Aorta (tissue), 5 donors: ENCODE measurements around the gene PAGE1. TPM values are rescaled to one million over a fixed set of nuclear protein-coding genes. Genes with fewer than 3 reads are reported as not detected.

ENCODE experiments used
- ATAC-seq: fragments of 200-7000 bp; cut with Tn5 transposase; one replicate; pipeline ENCODE4 v1.9.1; 2022; ENCODE audit warnings: moderate library complexity; ENCODE audit not compliant: low FRiP score
- DNase-seq, 2 donors: peaks; one replicate each; pipeline ENCODE4 v3.0.0-alpha.2; 2020
- H3K27ac ChIP-seq, 2 donors: one replicate each; pipeline ENCODE4 v1.5.1; 2013; ENCODE audit warnings: low read length in 2 of 2, mild to moderate bottlenecking in 2 of 2, moderate library complexity in 2 of 2, control low read depth in 1 of 2, inconsistent platforms in 1 of 2, low read depth in 1 of 2
- H3K27me3 ChIP-seq, 2 donors: one replicate each; pipeline ENCODE4 v1.6.1; 2013; ENCODE audit warnings: control low read depth in 1 of 2, low read length in 1 of 2, mild to moderate bottlenecking in 1 of 2, moderate library complexity in 1 of 2; ENCODE audit not compliant: insufficient read depth in 2 of 2, control insufficient read depth in 1 of 2
- H3K36me3 ChIP-seq, 2 donors: one replicate each; pipeline ENCODE4 v1.6.1; 2013; ENCODE audit warnings: control low read depth in 1 of 2, low read length in 1 of 2, mild to moderate bottlenecking in 1 of 2; ENCODE audit not compliant: insufficient read depth in 2 of 2, control insufficient read depth in 1 of 2
- H3K4me1 ChIP-seq, 2 donors: one replicate each; pipeline ENCODE4 v1.6.1; 2013; ENCODE audit warnings: low read length in 2 of 2, control low read depth in 1 of 2, mild to moderate bottlenecking in 1 of 2, moderate library complexity in 1 of 2; ENCODE audit not compliant: insufficient read depth in 2 of 2, control insufficient read depth in 1 of 2
- H3K4me3 ChIP-seq, 2 donors: one replicate each; pipeline ENCODE4 v1.5.1; 2013; ENCODE audit warnings: low read length in 2 of 2, control low read depth in 1 of 2, mild to moderate bottlenecking in 1 of 2
- H3K9me3 ChIP-seq: one replicate; pipeline ENCODE4 v1.6.1; 2013; ENCODE audit warnings: mild to moderate bottlenecking, low read length; ENCODE audit not compliant: control insufficient read depth
- WGBS, 2 donors: extraction: QIAGEN DNeasy Blood & Tissue Kit; methylation state at CpG; one replicate each; pipeline ENCODE4 v1.1.7; 2013; 5-methylcytosine and 5-hydroxymethylcytosine counted together
- intact Hi-C, 2 donors: fragments of 100-400 bp; cut with DNase I; formaldehyde crosslinking; loops; one replicate each; pipeline versions ENCODE4 v1.14.2 to v1.15.0; 2022
- polyA plus RNA-seq, 2 donors: library from polyadenylated mRNA; stranded (reverse); fragments of 200-250 nt; gene quantifications; one replicate each; pipeline ENCODE4 v1.2.3, GENCODE V29; 2013
- total RNA-seq, 2 donors: library from RNA; stranded (reverse); fragmentation: NEBNext Ultra II Directional; extraction: Animal tissue kit (Norgen Biotek cat#: 25700); gene quantifications; one replicate each; pipeline ENCODE4 v1.2.1, GENCODE V29; 2021
- donor health status: healthy with polysubstance abuse.
- donor health status: Bipolar disorder and iron deficiency.
- donor health status: DM: no; HTN: no; CAD: no.
- donor health status: DM: no; HTN: no; CAD: no.
- donor health status: DM: yes; HTN: yes; CAD: no.

PAGE1 gene
- total and polyA plus RNA-seq, 4 donors: not detected

DNA sequence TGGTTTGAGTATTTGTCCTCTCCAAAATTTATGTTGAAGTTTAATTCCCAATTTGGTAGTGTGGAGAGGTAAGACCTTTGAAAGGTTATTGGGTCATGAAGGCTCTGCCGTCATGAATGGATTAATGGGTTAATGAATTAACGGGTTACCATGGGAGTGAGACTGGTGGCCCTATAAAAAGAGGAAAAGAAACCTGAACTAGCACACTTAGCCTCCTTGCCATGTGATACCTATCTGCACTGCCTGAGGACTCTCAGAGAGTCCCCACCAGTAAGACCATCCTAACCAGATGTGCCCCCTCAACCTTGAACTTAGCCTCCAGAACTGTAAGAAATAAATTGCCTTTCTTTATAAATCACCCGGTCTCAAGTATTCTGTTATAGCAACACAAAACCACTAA lies 39.3 kb downstream of the PAGE1 start:
- Histone ChIP-seq H3K4me1 (no peaks in the 10 kb centered on the region), H3K27me3 (no peaks in the 10 kb centered on the region), H3K9me3 (no peaks in the 10 kb centered on the region), H3K36me3 (no peaks in the 10 kb centered on the region), H3K4me3 (no peak overlapping the region), H3K27ac (no peak overlapping the region)
- WGBS, 2 donors: 65 to 70% methylated on average over 3 of the region's 3 CpGs
- DNase-seq: no peak
- ATAC-seq: no peak
- intact Hi-C loops: no loop called here

DNA sequence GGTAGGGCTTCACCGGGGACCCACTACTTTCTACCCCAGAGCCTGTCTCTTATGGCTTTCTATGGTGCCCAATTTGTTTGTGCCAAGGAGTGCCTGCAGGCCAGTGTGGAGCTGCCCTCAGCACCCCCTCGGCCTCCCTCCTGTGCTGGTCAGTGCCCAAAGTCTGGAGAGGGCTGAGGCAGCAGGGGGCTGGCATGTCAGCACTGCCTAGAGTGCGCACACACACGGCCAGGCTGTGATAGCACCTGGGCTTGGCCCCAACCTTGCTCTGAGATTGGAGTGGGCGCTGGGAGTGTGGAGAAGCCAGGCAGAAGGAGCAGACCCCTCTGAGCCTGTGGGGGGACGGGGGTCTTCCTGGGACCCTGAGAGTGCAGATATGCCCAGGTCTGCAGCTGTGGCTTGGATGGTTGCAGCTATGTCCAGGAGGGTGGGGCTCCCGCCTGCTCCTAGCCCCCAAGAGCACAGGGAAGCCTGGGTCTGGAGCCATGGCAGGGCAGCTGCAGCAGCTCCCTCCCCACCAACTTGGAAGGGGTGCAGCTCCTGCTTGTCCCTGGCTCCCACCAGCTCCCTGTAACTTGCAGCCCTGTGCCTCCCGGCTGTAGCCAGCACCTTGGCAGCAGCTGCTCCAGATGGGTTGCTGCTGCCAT lies 50.7 kb downstream of the PAGE1 start:
- 73 to 78% methylated on average over 8 of the region's 8 CpGs for WGBS, 2 donors
- H3K36me3 ChIP-seq: no peaks in the 10 kb centered on the region
- intact Hi-C loops: no loop called here
- H3K4me1 ChIP-seq: no peaks in the 10 kb centered on the region
- H3K9me3 ChIP-seq: no peaks in the 10 kb centered on the region
- DNase-seq (no peak), ATAC-seq (peak; percentile 52)
- H3K27ac ChIP-seq: no peak overlapping the region
- H3K27me3 ChIP-seq: no peaks in the 10 kb centered on the region
- no peak overlapping the region for H3K4me3 ChIP-seq

Other genes starting within 250 kb of the PAGE1 start
- not detected for gene GAGE12C, start 163.8 kb downstream of the PAGE1 start, total RNA-seq
- gene GAGE12C, start 163.8 kb downstream of the PAGE1 start, polyA plus RNA-seq: not detected
- not detected for gene GAGE12D, start 154.3 kb downstream of the PAGE1 start, total RNA-seq
- not detected for gene GAGE12D, start 154.3 kb downstream of the PAGE1 start, polyA plus RNA-seq
- gene GAGE12E, start 144.7 kb downstream of the PAGE1 start, total RNA-seq: not detected
- gene GAGE12E, start 144.7 kb downstream of the PAGE1 start, polyA plus RNA-seq: not detected
- gene GAGE12F, start 135.1 kb downstream of the PAGE1 start, total RNA-seq: not detected
- gene GAGE12F, start 135.1 kb downstream of the PAGE1 start, polyA plus RNA-seq: not detected
- gene GAGE12G, start 125.6 kb downstream of the PAGE1 start, total RNA-seq: not detected
- gene GAGE12G, start 125.6 kb downstream of the PAGE1 start, polyA plus RNA-seq: not detected
- not detected for gene GAGE12H, start 116.0 kb downstream of the PAGE1 start, total RNA-seq
- not detected for gene GAGE12H, start 116.0 kb downstream of the PAGE1 start, polyA plus RNA-seq
- not detected for gene GAGE2A, start 106.5 kb downstream of the PAGE1 start, total RNA-seq
- not detected for gene GAGE2A, start 106.5 kb downstream of the PAGE1 start, polyA plus RNA-seq
- gene GAGE1, start 97.0 kb downstream of the PAGE1 start, total RNA-seq: not detected
- not detected for gene GAGE1, start 97.0 kb downstream of the PAGE1 start, polyA plus RNA-seq
- gene PAGE4, start 133.3 kb upstream of the PAGE1 start, total RNA-seq: not detected
- gene PAGE4, start 133.3 kb upstream of the PAGE1 start, polyA plus RNA-seq: not detected
- gene USP27X, start 183.5 kb upstream of the PAGE1 start, total RNA-seq: 1 to 10 TPM; 3.9 TPM
- 1 to 10 TPM; 2.1 to 4.1 TPM for gene USP27X, start 183.5 kb upstream of the PAGE1 start, polyA plus RNA-seq
- 1 to 10 TPM; 4.8 to 9.4 TPM for gene CLCN5, start 226.6 kb upstream of the PAGE1 start, total RNA-seq
- 1 to 10 TPM in 1 of 2 donors, under 1 TPM in 1; 0.88 to 1.0 TPM for gene CLCN5, start 226.6 kb upstream of the PAGE1 start, polyA plus RNA-seq